ENCODE measurements around the gene TAF4. TPM values are rescaled to one million over a fixed set of nuclear protein-coding genes. Genes with fewer than 3 reads are reported as not detected.

Gene TAF4
- total RNA-seq, 1 donor from 2014 or later = 166 TPM

DNA sequence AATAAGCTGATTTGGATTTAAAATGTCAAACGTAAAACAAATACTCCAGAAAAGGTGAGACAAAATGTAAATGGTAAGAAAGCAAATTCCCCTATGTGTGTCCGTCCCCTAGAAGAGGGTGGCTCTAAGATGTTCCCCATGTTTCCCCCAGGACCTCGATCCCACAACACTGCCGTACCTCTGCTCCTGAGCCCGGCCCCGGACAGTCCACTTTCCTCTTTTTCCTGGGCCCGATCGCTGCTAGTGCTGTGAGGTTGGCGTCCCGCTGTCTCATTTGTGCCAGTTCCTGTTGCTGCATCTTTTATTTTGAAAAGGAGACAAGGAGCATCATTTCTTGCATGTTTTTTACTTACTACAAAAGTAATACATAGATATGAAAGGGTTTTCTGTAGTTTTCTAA lies 68.3 kb downstream of the TAF4 start:
- Histone ChIP-seq H3K27me3 (no peaks in the 10 kb centered on the region), H3K4me1 (no peaks in the 10 kb centered on the region), H3K9me3 (peaks cover 0 to 5% of the 10 kb centered on the region in 2 donors), H3K27ac (no peak overlapping the region), H3K36me3 (peaks cover 86 to 95% of the 10 kb centered on the region in 2 donors), H3K4me3 (no peak overlapping the region)
- TF ChIP-seq, protein P1, sequence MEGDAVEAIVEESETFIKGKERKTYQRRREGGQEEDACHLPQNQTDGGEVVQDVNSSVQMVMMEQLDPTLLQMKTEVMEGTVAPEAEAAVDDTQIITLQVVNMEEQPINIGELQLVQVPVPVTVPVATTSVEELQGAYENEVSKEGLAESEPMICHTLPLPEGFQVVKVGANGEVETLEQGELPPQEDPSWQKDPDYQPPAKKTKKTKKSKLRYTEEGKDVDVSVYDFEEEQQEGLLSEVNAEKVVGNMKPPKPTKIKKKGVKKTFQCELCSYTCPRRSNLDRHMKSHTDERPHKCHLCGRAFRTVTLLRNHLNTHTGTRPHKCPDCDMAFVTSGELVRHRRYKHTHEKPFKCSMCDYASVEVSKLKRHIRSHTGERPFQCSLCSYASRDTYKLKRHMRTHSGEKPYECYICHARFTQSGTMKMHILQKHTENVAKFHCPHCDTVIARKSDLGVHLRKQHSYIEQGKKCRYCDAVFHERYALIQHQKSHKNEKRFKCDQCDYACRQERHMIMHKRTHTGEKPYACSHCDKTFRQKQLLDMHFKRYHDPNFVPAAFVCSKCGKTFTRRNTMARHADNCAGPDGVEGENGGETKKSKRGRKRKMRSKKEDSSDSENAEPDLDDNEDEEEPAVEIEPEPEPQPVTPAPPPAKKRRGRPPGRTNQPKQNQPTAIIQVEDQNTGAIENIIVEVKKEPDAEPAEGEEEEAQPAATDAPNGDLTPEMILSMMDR (IDR thresholded peaks at IDR 0.05) = no peak
- intact Hi-C loops (cut with DNase I) = no loop called here
- DNase-seq (ENCODE audit: low spot score in 2 of 2) = no peak

DNA sequence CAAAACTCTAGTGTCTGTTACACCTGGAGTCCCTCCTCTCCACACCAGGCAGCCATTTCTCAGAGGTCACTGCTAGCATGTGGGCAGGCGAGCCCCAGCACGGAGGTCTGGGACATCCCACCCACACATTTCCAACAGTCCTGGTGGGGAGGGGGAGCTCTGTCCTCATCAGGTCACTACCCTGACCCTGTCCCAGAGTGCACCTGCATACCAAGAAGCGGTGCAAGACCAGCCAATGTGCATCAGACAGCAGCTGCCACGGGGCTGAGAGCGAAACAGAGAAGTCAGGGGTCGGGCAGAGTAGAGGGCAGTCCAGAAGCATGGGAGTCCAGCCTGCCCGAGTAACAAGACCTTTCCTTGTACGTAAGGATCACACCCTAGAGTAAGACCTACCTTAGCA lies 71.1 kb downstream of the TAF4 start:
- DNase-seq (ENCODE audit: low spot score in 2 of 2) = no peak
- intact Hi-C loops (cut with DNase I) = no loop called here
- Histone ChIP-seq H3K9me3 (peaks cover 0 to 20% of the 10 kb centered on the region in 2 donors), H3K4me1 (no peaks in the 10 kb centered on the region), H3K36me3 (peaks cover 87 to 93% of the 10 kb centered on the region in 2 donors), H3K4me3 (no peak overlapping the region), H3K27me3 (no peaks in the 10 kb centered on the region), H3K27ac (no peak overlapping the region)
- TF ChIP-seq, protein P1 (IDR thresholded peaks at IDR 0.05) = no peak

DNA sequence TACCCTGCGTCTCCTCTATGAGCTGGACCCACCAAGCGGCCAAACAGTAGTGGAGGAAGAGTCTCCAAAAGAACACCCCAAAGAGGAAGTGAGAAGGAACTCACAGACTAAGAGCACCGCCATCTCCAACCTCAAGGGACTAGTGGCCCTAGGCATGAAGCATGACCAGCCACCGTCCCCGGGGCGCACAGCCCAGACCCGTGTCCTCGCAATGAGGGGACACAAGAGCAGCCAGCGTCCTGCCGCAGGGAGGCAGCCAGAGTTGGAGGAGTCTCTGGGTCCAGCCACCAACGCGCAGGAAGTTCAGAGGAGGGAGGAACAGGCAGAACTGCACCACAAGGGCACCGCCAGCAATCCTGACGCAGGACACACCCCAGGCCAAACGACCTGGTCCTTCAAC lies 72.6 kb downstream of the TAF4 start:
- intact Hi-C loops (cut with DNase I) = no loop called here
- TF ChIP-seq, protein P1 (IDR thresholded peaks at IDR 0.05) = no peak
- H3K4me1 ChIP-seq = no peaks in the 10 kb centered on the region
- H3K27me3 ChIP-seq = no peaks in the 10 kb centered on the region
- H3K36me3 ChIP-seq = peaks cover 80 to 86% of the 10 kb centered on the region in 2 donors
- H3K4me3 ChIP-seq = no peak overlapping the region
- H3K27ac ChIP-seq = no peak overlapping the region
- peaks cover 0 to 20% of the 10 kb centered on the region in 2 donors for H3K9me3 ChIP-seq
- no peak for DNase-seq (ENCODE audit: low spot score in 2 of 2)

DNA sequence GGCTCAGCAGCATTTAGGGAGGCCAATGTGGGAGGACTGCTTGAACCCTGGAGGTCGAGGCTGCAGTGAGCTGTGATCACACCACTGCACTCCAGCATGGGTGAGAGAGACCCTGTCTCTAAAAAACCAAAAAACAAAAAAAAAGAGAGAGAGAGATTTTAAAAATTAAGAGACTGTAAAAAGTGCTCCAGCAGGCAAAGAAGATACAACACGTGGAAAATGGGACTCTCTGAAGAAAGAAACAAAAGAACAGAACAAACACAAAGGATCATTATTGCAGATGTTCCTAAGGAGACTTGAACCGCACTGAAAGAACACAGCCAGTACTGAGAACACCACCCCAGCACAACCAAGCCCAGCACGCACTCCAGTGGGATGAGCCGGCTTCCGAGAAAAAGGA lies 74.2 kb downstream of the TAF4 start:
- peaks cover 73 to 84% of the 10 kb centered on the region in 2 donors for H3K36me3 ChIP-seq
- no peak for DNase-seq (ENCODE audit: low spot score in 2 of 2)
- H3K27ac ChIP-seq = no peak overlapping the region
- intact Hi-C loops (cut with DNase I) = no loop called here
- peaks cover 0 to 20% of the 10 kb centered on the region in 2 donors for H3K9me3 ChIP-seq
- no peaks in the 10 kb centered on the region for H3K4me1 ChIP-seq
- no peak overlapping the region for H3K4me3 ChIP-seq
- no peaks in the 10 kb centered on the region for H3K27me3 ChIP-seq
- TF ChIP-seq, protein P1 (IDR thresholded peaks at IDR 0.05) = no peak

DNA sequence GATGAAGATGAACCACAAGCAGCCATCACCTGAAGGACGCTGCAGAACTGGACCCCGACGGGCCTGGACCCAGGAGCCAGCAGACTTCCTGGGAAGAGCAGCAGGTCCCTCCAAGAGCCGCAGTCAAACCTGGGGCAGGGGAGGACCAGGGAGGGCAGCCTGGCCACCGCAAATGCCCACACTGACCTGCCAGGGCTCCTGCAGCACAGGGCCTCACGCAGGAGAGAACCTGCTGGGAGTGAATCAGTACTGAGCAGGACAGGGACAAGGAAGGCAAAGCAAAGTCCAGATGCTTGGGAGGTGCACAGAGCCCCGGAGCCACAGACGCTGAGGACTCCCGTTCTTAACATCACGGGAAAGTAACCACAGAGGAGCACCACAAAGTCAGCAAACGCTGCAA lies 75.2 kb downstream of the TAF4 start:
- no peak for DNase-seq (ENCODE audit: low spot score in 2 of 2)
- TF ChIP-seq, protein P1 (IDR thresholded peaks at IDR 0.05) = no peak
- Histone ChIP-seq H3K4me1 (no peaks in the 10 kb centered on the region), H3K36me3 (peaks cover 67 to 76% of the 10 kb centered on the region in 2 donors), H3K4me3 (no peak overlapping the region), H3K27ac (no peak overlapping the region), H3K27me3 (no peaks in the 10 kb centered on the region), H3K9me3 (peaks cover 0 to 20% of the 10 kb centered on the region in 2 donors)
- intact Hi-C loops (cut with DNase I) = no loop called here

DNA sequence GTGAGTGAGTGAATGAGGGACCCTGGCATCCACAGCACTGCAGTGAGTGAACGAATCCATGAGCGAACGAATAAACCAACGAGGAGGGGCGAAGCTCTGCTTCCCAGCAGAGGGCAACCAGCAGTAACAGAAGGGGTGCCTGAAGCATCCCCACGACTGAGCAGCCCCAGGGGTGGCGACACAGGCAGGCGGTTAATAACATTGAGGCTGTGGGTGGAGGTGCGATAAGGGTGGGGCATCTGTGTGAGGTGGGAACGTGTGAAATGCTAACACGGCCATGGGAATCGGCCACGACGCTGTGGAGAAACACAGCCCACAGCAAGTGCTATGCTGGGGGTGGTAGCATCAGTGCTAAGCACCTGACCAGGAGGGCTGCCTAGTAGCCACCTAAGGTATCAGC lies 75.9 kb downstream of the TAF4 start:
- TF ChIP-seq, protein P1 (IDR thresholded peaks at IDR 0.05) = no peak
- Histone ChIP-seq H3K4me3 (no peak overlapping the region), H3K27ac (no peak overlapping the region), H3K4me1 (no peaks in the 10 kb centered on the region), H3K36me3 (peaks cover 61 to 70% of the 10 kb centered on the region in 2 donors), H3K9me3 (peaks cover 0 to 20% of the 10 kb centered on the region in 2 donors), H3K27me3 (no peaks in the 10 kb centered on the region)
- intact Hi-C loops (cut with DNase I) = no loop called here
- no peak for DNase-seq (ENCODE audit: low spot score in 2 of 2)

Measured in ascending aorta (tissue), 2 donors.